AG04450 (cell line): ENCODE data around the gene CTBP2. TPM values are rescaled to one million over a fixed set of nuclear protein-coding genes. Genes with fewer than 3 reads are reported as not detected.

Experiments used
- CTCF ChIA-PET: fragments of 300-600, 350-600 bp; formaldehyde crosslinking; extraction: SDS; loops from one replicate; lab custom pipeline; 2022; ENCODE audit warnings: antibody characterized with exemption, inconsistent platforms; lab: Charles Lee
- POLR2A ChIA-PET: fragments of 350-600 bp; formaldehyde crosslinking; extraction: SDS; loops from one replicate; lab custom pipeline; 2021; ENCODE audit warnings: antibody characterized with exemption, inconsistent platforms; lab: Yijun Ruan, JAX
- DNase-seq: peaks from one replicate; pipeline ENCODE4 v3.0.0-alpha.2; 2011; ENCODE audit warnings: low read depth, low spot score
- H3K27ac ChIP-seq: one replicate; pipeline ENCODE4 v1.5.1; 2012; ENCODE audit warnings: low read depth, low read length, control low read depth
- H3K27me3 ChIP-seq: one replicate; pipeline ENCODE4 v1.6.0; 2012; ENCODE audit warnings: low read length; ENCODE audit not compliant: control insufficient read depth, insufficient read depth
- H3K4me3 ChIP-seq: 2 replicates; pipeline ENCODE4 v1.5.1; 2011; ENCODE audit warnings: mild to moderate bottlenecking, low read depth, low read length, control low read depth
- H3K9me3 ChIP-seq: 2 replicates; pipeline ENCODE4 v1.5.1; 2012; ENCODE audit warnings: low read length; ENCODE audit not compliant: control insufficient read depth, insufficient read depth
- polyA plus RNA-seq: library from polyadenylated mRNA; depleted of rRNA; stranded (reverse); fragments of >200 nt; gene quantifications from 2 replicates; pipeline ENCODE4 v1.2.3, GENCODE V29; 2011
- TF ChIP-seq, protein P1 (sequence below): IDR thresholded peaks from 2 replicates; pipeline ENCODE4 v1.5.1; 2011; ENCODE audit warnings: low read depth, low read length, control low read depth, inconsistent platforms

The CTBP2 gene
- polyA plus RNA-seq, 1 experiment = 52.5 TPM

GRCh38 chr10:125002423-125003145, 157.8 kb downstream of the CTBP2 start:
- ChIA-PET CTCF (interaction anchor here (1.6 kb wide), 1 partner anchor 10 kb away, joined by 3 read pairs; no protein-coding TSS in a partner anchor), POLR2A (no interaction called here)
- H3K4me3 ChIP-seq = no peak overlapping the region
- no peaks in the 10 kb centered on the region for H3K27me3 ChIP-seq
- DNase-seq = no peak
- H3K9me3 ChIP-seq = no peaks in the 10 kb centered on the region; the same call in 1 of the 2 replicates
- TF ChIP-seq, protein P1, sequence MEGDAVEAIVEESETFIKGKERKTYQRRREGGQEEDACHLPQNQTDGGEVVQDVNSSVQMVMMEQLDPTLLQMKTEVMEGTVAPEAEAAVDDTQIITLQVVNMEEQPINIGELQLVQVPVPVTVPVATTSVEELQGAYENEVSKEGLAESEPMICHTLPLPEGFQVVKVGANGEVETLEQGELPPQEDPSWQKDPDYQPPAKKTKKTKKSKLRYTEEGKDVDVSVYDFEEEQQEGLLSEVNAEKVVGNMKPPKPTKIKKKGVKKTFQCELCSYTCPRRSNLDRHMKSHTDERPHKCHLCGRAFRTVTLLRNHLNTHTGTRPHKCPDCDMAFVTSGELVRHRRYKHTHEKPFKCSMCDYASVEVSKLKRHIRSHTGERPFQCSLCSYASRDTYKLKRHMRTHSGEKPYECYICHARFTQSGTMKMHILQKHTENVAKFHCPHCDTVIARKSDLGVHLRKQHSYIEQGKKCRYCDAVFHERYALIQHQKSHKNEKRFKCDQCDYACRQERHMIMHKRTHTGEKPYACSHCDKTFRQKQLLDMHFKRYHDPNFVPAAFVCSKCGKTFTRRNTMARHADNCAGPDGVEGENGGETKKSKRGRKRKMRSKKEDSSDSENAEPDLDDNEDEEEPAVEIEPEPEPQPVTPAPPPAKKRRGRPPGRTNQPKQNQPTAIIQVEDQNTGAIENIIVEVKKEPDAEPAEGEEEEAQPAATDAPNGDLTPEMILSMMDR = no peak
- no peak overlapping the region for H3K27ac ChIP-seq

GRCh38 chr10:125002047-125002422, 158.3 kb downstream of the CTBP2 start:
- CTCF ChIA-PET = interaction anchor here (1.6 kb wide), 1 partner anchor 10 kb away, joined by 3 read pairs; no protein-coding TSS in a partner anchor
- no peak overlapping the region for H3K27ac ChIP-seq
- POLR2A ChIA-PET = no interaction called here

GRCh38 chr10:125001313-125002046, 158.9 kb downstream of the CTBP2 start:
- no peaks in the 10 kb centered on the region for H3K27me3 ChIP-seq
- TF ChIP-seq, protein P1 = no peak
- POLR2A ChIA-PET = no interaction called here
- CTCF ChIA-PET = interaction anchor here (1.6 to 3.4 kb wide), 2 partner anchors 9 to 46 kb away, joined by 3 to 16 read pairs; no protein-coding TSS in a partner anchor
- no peak for DNase-seq
- peak overlapping the region; percentile 47 for H3K27ac ChIP-seq
- H3K9me3 ChIP-seq = no peaks in the 10 kb centered on the region; the same call in 1 of the 2 replicates
- H3K4me3 ChIP-seq = no peak overlapping the region

More at GRCh38 chr10:125002047-125002422, 158.3 kb downstream of the CTBP2 start:
- no peak for DNase-seq
- Histone ChIP-seq H3K4me3 (no peak overlapping the region), H3K27me3 (no peaks in the 10 kb centered on the region), H3K9me3 (no peaks in the 10 kb centered on the region; the same call in 1 of the 2 replicates)
- TF ChIP-seq, protein P1 = no peak

DNA sequence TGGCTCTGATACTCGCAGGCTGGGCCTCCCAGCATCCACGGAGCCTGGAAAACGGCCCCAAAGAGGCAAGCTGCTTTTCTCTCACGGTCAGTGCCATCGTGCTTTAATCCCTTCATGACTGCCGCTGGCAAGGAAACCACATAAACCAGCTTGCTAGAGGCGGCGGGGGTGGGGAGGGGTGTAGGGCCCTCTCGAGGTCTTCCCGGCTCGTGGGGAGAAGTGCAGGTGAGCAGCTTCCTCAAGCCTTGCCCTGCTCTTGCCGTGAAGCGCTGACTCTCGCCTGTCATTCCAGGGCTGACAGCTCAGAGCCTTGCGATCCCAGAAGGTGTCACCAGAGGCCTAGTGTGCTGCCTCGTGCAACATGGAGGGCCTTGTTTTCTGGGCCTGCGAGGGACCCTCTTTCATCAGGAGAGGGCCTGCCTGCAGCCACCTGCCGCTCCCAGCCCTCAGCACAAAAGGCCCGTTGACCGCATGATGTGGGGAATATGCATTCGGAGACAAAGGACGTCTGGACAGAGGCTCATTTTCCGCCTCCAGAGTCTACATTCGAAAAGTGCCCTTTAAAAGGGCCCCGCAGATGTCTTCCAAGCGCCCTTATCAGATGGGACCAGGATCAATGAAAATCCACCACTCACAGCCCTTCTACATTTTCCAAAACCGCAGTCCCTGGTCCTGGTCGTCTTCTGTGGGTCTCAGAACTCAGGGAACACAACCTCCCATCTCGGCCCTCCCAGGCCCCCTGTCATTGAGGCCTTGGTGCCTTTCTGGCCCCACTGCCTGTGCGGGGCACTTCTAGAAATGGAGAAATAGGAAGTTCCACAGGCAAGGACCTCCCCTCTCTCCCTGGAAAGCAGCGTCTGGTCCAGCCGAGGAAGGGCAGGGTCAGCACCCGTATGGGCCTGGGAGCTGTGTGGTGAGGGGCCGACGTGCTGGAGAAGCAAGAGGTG, 159.7 kb downstream of the CTBP2 start:
- Histone ChIP-seq H3K27me3 (no peaks in the 10 kb centered on the region), H3K27ac (peak overlapping the region; percentile 77), H3K4me3 (no peak overlapping the region), H3K9me3 (no peaks in the 10 kb centered on the region; the same call in 1 of the 2 replicates)
- no peak for DNase-seq
- ChIA-PET POLR2A (interaction anchor here (1.0 to 1.7 kb wide), 3 partner anchors 9 to 35 kb away, joined by 3 to 7 read pairs (median 4); no protein-coding TSS in a partner anchor), CTCF (interaction anchor here (0.6 to 3.4 kb wide), 6 partner anchors 8 to 342 kb away, joined by 3 to 16 read pairs (median 3); no protein-coding TSS in a partner anchor)
- TF ChIP-seq, protein P1 = peak; percentile 20; the same call in 1 of the 2 replicates
